HK-2 (cell line): ENCODE results near the gene SHMT2.

ENCODE experiments used
- DNase-seq: peaks from one replicate; pipeline ENCODE4 v3.0.0-alpha.2; 2018; ENCODE audit not compliant: unreplicated experiment

SHMT2 gene

DNA sequence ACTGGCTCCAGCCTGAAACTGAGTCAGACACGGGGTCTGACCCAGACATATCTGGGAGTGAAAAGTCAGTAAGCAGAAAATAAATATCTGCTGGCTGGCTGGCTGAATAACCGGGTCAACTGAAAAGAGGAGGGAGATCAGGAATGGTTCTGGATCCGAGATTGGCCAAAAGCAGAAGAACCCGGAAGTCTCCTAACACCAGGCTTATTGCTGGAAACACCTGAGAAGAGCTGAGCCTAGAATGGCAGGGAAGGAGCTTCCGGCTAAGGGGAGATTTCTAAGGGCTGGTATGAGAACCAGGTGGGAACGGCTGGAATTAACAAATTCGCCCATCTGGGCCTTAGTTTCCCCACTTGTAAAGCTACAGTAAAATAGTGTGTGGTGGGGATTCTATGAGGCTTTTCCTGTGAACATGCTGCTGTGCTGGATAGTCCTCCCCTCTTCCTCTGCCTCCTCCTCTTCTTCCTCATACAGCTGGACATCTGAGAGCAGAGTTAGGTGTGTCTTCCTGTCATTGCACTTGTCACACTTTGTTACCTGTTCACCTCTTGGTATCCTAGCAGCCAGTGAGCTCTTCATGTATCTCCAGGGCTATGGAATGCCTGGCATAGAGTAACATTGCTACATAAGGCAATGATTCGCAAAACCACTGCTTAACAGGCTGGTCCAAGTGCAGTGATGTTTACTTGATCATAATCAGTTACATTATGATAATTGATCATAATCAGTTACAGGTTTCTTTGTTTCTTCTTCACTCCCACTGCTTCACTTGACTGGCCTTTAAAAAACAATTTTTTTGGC, 2.0 kb upstream of the SHMT2 start:
- no peak for DNase-seq

GRCh38 chr12:57229046-57229633, 371 bp upstream of the SHMT2 start:
- no peak for DNase-seq

DNA sequence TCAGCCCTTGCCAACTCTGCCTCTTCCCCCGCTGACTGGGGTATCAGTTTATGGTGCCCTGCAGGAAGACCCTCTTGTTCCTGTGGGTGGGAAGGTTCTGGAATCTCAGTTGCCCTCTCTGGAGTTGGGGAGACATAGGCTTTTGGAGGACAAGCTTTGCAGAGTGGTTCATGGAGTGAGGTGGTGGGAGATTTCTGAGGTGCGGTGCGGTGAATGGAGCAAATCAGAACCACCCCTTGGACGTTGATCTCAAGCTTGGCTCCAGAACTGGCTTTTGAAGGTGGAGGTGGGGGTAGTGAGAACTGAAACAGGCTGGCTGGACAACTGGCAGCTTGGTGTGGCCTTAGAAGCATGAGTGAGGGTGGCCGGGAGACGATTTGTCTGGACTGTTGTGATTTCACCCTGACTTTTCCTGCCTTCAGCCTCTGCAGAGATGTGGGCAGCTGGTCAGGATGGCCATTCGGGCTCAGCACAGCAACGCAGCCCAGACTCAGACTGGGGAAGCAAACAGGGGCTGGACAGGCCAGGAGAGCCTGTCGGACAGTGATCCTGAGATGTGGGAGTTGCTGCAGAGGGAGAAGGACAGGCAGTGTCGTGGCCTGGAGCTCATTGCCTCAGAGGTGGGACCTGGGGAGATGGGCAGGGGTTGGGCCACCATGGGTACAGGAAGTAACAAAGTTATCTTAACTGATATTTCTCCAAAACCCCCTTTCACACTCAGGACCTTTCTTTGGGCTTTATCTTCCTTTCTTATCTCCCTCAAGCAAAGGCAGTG, 1.1 kb downstream of the SHMT2 start:
- DNase-seq: no peak

GRCh38 chr12:57231276-57232021, 1.9 kb downstream of the SHMT2 start:
- no peak for DNase-seq

GRCh38 chr12:57232156-57232756, 2.7 kb downstream of the SHMT2 start:
- no peak for DNase-seq

GRCh38 chr12:57233357-57234232, 4.1 kb downstream of the SHMT2 start:
- no peak for DNase-seq

GRCh38 chr12:57234233-57234570, 4.7 kb downstream of the SHMT2 start:
- DNase-seq: no peak

DNA sequence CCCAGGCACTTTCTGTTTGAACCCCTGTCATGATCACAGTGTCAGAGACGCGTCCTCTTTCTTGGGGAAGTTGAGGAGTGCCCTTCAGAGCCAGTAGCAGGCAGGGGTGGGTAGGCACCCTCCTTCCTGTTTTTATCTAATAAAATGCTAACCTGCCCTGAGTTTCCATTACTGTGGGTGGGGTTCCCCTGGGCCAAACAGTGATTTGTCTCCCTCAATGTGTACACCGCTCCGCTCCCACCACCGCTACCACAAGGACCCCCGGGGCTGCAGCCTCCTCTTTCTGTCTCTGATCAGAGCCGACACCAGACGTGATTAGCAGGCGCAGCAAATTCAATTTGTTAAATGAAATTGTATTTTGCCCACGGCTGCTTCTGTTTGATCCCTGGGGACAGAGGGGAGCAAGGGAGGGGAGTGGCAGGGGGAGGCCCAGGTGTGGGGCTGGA, 5.1 kb downstream of the SHMT2 start:
- no peak for DNase-seq

DNA sequence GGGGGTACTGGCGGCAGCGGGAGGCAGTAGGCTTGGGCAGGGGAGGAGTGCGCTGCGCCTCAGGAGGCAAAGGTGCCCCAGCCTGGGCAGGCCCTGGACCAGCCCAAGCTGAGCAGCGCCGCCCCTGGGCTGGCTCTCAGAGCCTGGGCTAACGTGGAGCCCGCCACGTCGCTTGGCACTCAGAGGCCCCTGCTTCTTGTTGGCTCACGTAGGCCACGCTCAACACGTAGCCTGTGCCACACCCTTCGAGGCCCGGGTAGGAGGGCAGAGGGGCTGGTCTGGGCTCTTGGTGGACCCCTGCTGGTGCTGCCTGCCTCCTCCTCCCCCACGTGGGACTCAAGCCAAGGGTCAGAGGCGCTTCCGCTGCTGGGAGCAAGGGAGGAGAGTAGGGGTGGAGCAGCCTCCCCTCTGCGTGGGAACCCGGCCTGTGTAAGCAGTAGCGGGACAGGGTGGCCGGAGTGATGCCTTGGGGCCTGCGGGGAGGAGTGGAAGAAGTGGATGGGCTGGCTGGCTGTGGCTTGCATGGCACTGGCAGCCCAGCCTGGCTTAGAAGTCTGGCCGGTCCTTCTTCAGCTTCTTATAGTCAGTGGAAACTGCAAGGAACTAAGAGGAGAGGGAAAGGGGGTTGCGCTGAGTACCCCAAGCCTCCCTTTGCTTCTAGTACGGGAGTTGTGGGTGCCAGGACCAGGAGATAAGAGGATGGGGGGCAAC, 5.7 kb downstream of the SHMT2 start:
- DNase-seq: no peak

GRCh38 chr12:57235728-57236131, 6.2 kb downstream of the SHMT2 start:
- DNase-seq: no peak

GRCh38 chr12:57236201-57236924, 6.9 kb downstream of the SHMT2 start:
- no peak for DNase-seq

- DNase-seq: no peak
Observed at GRCh38 chr12:57236925-57237595, 7.5 kb downstream of the SHMT2 start.

- no peak for DNase-seq
Observed at GRCh38 chr12:57237596-57237931, 8.1 kb downstream of the SHMT2 start.

DNA sequence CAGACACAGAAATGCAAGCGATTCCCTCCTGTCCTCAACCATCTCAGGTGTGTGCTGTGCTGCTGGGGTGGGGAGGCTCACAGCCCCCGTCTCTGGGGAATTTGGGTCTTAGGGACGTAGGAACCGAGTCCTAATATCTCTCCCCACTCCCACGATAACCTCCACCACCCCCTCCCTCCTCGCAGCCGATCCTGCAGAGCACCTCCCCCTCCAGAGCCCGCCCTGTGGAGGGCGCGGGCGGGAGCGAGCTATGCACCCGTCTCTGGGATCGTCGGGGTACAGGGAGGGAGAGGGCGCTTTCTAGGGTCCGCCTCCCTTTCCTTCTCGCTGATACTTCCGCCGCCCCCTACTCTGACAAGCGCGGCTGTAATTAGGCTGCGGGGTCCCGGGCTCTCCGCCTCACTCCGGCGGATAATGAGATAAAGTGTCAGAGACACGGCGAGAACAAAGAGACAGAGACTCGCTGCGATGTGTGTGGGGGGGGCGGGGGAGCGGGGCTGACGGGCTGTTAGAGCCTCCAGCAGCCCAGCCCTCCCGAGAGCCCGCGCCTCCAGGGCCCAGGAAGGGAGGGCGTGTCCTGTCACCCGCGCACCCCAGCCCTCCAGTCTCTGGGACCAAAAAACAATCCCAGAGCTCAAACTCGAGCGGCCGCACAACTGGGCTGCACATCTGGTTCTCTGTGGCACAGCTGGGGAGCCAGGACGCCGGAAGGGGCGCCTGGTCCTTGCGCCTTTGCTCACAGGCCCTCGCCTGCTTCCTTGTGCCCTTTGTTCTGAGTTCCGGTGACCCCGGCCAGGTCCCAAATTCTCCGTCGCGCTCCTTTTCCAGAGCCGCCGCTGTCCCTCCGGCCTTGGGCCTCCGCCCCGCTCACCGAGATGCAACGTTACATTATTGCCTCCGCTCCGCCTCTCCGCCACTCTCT, 8.7 kb downstream of the SHMT2 start:
- DNase-seq: no peak

DNA sequence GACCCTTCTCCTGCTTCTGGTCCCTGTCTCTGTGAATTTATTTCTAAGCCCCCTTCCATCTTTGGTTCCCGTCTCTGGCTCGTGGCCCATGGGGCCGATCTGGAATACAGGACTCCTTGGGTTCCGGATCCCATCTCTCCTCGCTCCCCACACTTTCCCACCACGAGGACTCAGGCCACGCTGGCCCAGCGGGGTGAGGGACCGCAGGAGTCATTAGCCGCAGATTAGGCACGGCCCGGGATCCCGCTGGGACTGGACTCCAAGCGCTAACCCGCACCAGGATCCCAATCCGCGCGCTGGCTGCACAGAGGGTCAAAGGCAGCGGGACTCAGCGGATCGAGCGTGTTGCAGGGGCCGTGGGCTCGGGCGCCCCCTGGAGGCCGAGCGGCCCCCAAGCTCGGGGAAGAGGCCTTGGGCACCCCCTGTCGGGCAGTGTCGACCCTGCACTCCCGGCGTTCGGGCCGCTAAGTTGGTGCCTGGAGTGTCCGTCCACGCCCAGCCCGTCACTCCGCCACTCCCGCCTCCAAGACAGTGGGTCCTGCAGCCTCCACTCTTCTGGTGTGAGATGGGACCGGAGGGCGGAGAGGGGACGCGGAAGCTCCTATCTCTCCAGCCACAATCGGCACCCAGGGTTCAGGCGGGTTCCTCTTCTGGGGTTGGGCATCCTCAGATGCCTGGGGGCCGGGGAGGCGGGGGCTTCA, 9.5 kb downstream of the SHMT2 start:
- DNase-seq: peak; percentile 87

DNA sequence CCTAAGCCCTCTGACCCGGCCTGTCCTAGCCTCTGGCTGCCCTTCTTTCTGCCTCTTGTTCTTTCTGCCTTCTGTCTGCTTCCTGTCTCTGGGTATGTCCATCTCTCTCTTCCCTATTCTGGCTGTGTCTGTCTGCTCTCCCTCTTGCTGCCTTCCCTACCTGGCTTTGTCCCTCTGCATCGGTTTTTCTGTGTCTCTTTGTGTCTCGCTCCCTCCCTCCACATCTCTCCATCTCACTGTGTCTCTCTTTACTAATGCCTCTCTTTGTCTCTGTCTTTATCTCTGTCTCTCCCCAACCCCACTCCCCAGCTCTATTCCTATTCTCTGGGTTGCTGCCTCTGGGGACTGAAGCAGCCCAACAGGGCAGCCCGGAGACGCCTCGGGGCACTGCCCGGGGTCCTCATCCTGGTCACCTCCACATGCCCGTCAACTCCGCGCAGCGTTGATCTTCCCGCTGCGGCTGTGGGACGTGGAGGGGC, 10.1 kb downstream of the SHMT2 start:
- no peak for DNase-seq
